ENCODE measurements around the gene EXOC3.

EXOC3 gene

DNA sequence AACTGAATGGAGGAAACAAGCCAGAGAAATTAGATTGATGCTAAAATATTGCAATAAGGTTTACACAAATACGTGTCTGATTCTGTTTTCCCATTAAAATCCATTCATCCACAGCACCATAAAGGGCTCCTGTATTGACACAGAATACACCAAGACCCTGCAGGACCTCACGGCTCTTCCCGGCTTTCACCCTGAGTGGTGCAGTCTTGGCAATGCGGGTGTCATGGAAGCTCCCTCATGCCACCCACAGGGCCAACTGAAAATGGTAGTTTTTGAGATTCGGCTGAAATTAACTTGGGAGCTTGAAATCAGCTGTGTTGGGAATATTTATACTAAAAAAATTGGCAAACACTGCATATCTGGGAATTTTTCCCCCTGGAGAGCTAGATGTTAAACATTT is 17.3 kb upstream of the EXOC3 start:
- no peak for DNase-seq (ENCODE audit: low read depth in 2 of 2)

- DNase-seq (ENCODE audit: low read depth in 2 of 2) = no peak
These were observed 16.5 kb upstream of the EXOC3 start for GRCh38 chr5:426392-426976.

- no peak for DNase-seq (ENCODE audit: low read depth in 2 of 2)
These were observed 15.4 kb upstream of the EXOC3 start for GRCh38 chr5:427415-428087.

DNA sequence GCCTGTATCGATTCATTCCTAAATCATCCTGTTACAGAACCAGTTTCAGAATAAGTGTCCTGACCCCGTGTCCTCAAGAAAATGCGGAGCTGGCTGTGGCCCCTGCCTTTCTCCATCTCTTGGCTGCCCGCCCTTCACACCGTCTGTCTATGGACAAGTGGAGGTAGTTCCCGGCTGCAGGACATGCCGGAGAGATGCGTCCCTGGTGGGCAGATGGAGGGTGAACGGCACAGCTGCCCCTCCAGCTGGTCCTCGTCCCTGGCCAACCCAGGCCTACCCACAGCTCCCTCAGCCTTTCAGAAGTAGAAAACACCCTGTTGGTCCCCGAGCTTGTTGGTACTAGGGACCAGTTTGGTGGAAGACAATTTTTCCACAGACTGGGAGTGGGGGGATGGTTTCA is 14.8 kb upstream of the EXOC3 start:
- DNase-seq (ENCODE audit: low read depth in 2 of 2) = no peak

GRCh38 chr5:428754-429452 is 14.1 kb upstream of the EXOC3 start:
- DNase-seq (ENCODE audit: low read depth in 2 of 2) = no peak

GRCh38 chr5:429453-430188 is 13.4 kb upstream of the EXOC3 start:
- DNase-seq (ENCODE audit: low read depth in 2 of 2) = no peak

DNA sequence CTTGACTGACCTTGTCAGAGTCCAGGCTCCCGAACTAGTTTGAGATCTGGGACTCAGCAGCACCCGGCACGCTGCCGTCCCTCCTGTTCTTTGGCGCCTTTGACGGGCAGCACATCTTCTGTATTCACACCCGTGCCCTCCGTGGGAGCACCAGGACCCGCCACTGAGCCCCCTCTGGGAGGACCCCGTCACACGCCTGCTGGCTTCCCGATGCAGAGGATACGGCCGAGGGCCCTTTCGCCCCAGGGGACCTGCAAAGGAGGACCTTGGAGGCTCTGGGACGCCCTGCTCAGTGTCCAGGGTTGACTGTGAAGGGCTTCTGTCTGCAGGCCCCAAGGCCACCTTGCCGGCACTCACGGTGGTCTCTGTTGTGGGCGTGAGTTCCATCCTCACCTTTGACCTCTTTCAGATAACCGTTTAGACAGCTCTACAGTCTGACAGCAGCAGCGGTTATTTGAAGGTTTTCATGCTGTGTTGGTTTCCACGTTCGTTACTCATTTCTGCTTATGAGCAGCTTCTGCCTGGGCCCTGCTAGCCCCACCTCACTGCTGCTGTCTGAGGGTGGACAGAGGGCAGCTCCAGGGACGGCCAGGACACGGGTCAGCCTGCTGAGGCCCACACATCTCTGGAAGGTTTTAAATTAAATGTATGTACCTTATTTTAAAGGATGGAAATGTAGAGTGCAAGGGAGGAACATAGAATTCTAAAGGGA is 12.6 kb upstream of the EXOC3 start:
- DNase-seq (ENCODE audit: low read depth in 2 of 2) = no peak

DNA sequence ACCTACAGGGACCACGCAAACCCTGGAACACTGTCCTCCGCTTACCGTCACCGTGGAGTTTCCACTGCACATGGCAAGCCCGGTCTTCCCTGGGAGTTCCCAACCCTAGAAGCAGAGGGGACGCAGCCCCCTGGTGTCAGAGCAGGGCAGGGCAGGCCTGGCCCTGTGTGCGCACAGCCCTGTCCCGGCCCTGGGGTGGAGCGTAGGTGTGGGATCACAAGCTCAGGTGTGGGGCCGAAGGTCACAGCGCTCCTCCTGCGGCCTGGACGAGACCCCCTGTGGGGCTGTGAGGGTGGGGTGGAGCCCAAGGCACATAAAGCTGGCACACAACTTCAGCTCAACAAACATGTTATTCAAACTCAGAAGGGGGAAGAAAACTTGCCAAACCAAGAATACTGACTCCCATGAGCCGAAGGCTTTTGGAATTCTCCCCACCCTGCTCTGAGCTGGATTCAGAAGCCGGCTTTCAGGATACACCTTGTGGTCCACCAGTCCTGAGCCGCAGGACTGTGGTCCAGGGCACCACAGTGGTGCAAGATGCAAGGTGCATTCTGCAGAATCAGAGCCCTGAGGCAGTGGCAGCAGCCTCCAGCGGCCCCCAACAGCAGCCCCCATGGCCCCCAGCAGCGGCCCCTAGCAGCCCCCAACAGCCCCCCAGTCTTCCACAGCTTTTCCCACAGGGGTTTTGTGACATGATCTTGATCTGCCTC is 11.8 kb upstream of the EXOC3 start:
- DNase-seq (ENCODE audit: low read depth in 2 of 2) = peak in 1 of 2 donors; percentile 42

- no peak for DNase-seq (ENCODE audit: low read depth in 2 of 2)
These were observed 11.3 kb upstream of the EXOC3 start for GRCh38 chr5:431711-432050.

- DNase-seq (ENCODE audit: low read depth in 2 of 2) = no peak
These were observed 10.6 kb upstream of the EXOC3 start for GRCh38 chr5:432201-432927.

GRCh38 chr5:432928-433791 is 9.8 kb upstream of the EXOC3 start:
- no peak for DNase-seq (ENCODE audit: low read depth in 2 of 2)

- no peak for DNase-seq (ENCODE audit: low read depth in 2 of 2)
These were observed 9.1 kb upstream of the EXOC3 start for GRCh38 chr5:433836-434235.

DNA sequence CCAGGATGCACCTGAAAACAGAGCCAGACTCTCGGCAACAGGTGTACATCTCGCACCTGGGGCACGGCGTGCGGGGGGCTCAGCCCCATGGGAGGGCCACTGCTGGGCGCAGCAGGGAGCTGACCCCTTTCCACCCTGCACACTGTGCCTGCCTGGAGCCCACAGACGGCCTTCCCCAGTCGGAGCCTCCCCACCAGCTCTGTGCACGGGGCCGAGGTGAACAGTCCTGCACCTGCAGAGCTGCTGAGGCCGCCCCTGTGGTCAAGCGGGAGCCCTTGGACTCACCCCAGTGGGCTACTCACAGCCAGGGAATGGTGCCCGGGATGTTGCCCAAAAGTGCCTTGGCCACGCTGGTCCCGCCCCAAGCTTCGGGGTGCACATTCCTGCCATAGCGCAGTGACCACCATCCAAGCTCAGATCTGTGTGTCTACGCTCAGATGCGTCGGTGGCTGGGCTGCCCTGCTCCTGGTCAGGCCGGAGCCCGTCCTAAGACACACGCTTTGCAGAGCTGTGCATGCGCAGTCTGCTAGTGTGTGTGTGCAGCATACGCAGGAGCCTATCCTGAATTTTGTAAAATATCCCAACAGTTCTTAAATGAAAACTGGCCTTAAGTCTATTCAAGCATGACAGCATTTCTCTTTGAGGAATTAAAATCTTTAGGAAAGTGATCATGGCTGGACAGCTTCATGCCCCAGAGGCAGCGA is 8.4 kb upstream of the EXOC3 start:
- DNase-seq (ENCODE audit: low read depth in 2 of 2) = no peak

- DNase-seq (ENCODE audit: low read depth in 2 of 2) = no peak
These were observed 7.7 kb upstream of the EXOC3 start for GRCh38 chr5:435156-435790.

DNA sequence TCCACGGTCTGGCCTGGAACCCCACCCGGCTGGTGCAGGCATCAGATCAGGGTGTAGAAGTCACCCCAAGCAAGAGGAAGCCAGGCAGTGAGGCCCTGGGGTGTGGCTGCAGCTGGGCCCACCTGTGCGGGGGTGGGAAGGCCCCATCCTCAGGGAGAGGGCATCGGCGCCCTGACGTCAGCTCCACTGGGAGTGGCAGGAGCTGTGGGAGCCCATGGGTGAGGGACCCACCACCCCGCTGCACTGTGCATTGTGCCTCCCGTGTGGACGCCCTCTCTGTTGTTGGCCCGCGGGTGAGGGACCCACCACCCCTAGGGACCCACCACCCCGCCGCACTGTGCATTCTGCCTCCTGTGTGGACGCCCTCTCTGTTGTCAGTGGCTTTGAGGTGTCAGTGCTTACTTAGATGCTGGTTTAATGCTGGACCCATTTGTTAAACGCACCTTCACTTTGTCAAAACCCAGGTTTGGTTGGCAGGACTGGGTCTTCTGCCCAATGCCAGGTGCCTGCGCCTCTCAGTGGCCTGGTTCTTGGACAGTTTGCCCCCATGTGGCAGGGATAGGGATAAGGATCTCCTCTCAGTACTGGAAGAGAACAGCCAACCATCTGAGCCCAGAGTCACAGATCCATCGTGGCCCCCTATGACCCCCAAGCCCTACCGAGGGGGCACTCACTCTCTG is 6.9 kb upstream of the EXOC3 start:
- no peak for DNase-seq (ENCODE audit: low read depth in 2 of 2)

GRCh38 chr5:436641-436975 is 6.4 kb upstream of the EXOC3 start:
- no peak for DNase-seq (ENCODE audit: low read depth in 2 of 2)

DNA sequence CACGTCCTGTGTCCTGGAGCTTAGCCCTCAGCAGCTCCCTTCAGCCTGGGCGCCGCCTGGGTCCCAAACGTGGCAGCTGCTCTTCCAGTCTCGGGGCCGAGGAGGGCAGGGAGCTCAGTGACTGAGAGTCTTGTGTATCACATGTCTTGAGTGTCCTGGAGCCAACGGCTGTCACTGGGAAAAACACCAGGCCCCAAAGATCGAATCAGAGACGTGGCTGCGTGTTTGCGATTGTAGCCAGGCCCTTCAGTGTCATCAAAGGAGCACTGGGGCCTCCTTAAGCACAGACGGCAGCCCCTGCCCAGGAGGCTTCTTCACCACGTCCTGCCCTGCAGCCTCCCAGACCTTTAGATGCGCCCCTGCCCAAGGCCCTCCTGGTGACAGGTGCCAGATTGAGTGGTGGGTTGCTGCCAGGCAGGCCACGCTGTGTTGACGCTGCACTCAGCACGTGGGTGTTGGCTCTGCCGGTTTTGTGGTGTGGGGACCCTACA is 5.7 kb upstream of the EXOC3 start:
- DNase-seq (ENCODE audit: low read depth in 2 of 2) = no peak

GRCh38 chr5:438481-438981 is 4.4 kb upstream of the EXOC3 start:
- no peak for DNase-seq (ENCODE audit: low read depth in 2 of 2)
